ENCODE results near the gene IREB2.
"Not testable (repeated sequence)": the region's sequence is repeated elsewhere in the genome, so short reads cannot be mapped to it uniquely, and the experiment has no call there.

IREB2 gene

DNA sequence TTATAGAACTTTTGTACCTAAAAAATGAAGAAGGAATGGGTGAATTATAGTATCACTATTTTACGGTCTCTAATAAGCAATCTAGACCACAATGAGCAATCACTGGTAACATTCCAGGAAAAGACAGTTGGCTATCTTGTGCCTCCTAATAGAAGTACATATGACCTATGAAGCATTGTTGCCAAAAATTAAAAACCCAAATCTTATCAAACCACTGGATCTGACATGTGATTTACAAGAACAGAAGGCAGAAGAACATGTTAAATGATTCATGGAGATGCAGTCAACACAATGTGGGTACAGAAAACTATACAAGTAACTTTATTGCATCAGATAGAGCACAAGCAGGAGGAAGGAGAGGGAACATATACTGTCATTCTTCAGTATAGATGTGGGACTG, 54.9 kb downstream of the IREB2 start:
- no peak for DNase-seq

DNA sequence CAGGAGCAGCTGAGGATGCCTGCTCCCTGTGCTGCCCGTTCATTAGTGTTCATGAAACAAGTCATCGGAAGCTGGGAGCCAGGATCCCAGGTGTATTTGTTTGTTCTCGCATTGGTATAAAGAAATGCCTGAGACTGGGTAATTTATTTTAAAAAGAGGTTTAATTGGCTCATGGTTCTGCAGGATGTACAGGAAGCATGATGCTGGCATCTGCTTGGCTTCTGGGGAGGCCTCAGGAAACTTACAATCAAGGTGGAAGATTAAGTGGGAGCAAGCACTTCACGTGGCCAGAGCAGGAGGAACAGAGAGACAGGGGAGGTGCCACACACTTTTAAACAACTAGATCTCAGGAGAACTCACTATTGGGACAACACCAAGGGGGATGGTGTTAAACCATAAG, 63.8 kb downstream of the IREB2 start:
- no peak for DNase-seq

DNA sequence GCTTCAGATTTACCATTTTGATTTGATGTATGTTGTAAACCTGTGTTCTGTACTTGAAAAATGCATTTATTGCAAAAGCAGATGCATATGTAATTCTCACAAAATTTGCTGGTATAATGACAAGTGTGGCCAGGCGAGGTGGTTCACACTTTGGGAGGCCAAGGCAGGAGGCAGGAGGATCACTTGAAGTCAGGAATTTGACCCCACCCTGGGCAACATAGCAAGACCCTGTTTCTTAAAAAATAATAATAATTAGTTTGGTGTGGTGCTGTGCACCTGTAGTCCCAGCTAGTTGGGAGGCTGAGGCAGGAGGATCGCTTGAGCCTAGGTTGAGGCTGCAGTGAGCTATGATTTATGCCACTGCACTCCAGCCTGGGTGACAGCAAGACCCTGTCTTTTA, 64.6 kb downstream of the IREB2 start:
- DNase-seq = no peak

- DNase-seq = peak; percentile 58
Measured at GRCh38 chr15:78506971-78507830, 69.2 kb downstream of the IREB2 start, which contains the start of gene HYKK. HYKK (plus strand) TSS chr15:78507577; CDS start chr15:78513089, 5,512 bp downstream.

GRCh38 chr15:78507831-78508160, 69.8 kb downstream of the IREB2 start:
- peak; percentile 7 for DNase-seq

DNA sequence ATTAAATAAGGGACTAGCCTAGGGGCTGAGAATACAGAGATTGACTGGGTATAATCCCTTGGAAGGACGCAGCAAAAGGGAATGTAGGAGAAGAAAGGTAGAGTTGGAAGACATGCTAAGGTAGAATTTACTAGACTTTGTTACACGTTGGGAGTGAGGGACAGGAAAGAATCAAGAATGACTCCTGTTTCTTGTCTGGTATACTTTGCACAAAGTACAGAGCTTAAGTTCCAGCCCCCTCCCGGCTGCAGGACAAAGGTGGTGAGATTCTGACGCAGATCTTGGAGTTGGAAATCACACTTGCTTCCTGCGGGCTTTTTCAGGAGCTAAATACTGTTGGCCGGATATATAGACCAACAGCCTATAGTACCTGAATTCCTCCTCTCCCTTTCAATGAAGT, 70.3 kb downstream of the IREB2 start:
- DNase-seq = no peak

GRCh38 chr15:78509726-78510312, 71.8 kb downstream of the IREB2 start:
- no peak for DNase-seq

GRCh38 chr15:78520035-78520434, 82.0 kb downstream of the IREB2 start:
- DNase-seq = not testable (repeated sequence)

- DNase-seq = no peak
Measured at GRCh38 chr15:78524230-78524629, 86.2 kb downstream of the IREB2 start.

DNA sequence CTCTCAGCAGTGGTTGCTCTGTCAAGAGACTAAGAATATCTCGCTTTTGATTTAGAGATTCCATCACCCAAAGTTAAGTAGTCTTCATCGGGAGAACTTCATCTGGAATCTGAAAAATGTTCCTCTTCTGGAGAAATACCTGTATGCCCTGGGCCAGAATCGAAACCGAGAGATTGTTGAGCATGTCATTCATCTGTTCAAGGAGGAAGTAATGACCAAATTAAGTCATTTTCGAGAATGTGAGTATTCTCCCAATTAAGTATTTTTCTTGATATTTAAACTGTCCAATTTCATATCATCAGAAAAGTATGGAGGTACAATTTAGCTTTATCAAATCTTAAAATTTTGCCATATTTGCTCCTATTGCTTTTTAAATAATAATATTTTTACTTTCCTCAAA, 89.3 kb downstream of the IREB2 start:
- DNase-seq = no peak

GRCh38 chr15:78533331-78533730, 95.3 kb downstream of the IREB2 start:
- DNase-seq = no peak

GRCh38 chr15:78536134-78536533, 98.1 kb downstream of the IREB2 start:
- DNase-seq = no peak

DNA sequence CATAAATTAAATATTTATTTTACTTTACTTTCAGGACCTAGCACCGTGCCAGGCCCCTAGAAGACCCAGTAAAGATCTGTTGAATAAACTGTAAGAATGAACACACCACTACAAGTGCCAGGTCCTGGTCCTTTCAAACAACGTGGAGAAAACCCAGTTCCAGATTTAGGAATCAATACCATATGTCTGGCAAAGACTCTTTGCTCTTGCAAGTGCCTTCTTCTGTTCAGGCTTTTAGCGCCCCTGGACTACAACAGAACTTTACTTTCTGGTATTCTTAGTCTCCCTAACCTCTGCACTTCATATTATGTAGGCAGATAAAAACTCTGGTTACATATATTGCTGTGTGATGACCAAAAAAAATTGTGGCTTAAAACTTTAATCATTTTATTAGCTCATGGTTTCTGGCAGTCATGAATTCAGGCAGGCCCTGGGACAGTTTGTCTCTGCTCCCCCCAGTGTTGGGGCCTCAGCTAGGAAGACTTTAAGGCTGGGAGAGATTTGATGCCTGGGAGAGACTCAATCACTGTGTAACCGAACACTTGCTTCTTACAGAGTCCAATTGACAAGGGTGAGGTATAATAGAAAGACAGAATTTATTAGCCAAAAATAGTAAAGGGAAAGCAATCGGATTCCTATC, 99.4 kb downstream of the IREB2 start:
- DNase-seq = no peak

DNA sequence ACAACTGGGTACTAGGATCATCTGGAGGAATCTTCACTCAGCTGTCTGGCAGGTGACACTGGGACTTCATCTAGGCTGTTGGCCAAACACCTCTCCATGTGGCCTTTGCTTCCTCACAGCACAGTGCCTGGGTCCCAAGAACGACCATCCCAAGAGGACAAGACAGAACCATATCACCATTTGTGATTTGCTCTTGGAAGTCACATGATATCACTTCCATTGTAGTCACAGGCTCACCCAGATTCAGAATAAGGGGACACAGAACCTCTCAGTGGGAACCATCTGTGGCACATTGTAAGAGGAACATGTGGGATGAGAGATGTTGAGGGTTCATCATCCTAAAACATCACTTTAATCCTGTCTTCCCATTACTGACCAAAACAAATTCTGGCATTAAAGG, 100.3 kb downstream of the IREB2 start:
- DNase-seq = no peak

GRCh38 chr15:78539464-78540140, 101.6 kb downstream of the IREB2 start:
- DNase-seq = not testable (repeated sequence)

- DNase-seq = peak; percentile 95
Measured at GRCh38 chr15:78540141-78540870, 102.3 kb downstream of the IREB2 start, which contains the start of gene PSMA4. PSMA4 (plus strand) TSS chr15:78540444; CDS start chr15:78541928, 1,484 bp downstream.

GRCh38 chr15:78540871-78541743, 103.1 kb downstream of the IREB2 start:
- no peak for DNase-seq

GRCh38 chr15:78541744-78542034, 103.7 kb downstream of the IREB2 start:
- DNase-seq = no peak

- DNase-seq = no peak
Measured at GRCh38 chr15:78542647-78543046, 104.6 kb downstream of the IREB2 start.

DNA sequence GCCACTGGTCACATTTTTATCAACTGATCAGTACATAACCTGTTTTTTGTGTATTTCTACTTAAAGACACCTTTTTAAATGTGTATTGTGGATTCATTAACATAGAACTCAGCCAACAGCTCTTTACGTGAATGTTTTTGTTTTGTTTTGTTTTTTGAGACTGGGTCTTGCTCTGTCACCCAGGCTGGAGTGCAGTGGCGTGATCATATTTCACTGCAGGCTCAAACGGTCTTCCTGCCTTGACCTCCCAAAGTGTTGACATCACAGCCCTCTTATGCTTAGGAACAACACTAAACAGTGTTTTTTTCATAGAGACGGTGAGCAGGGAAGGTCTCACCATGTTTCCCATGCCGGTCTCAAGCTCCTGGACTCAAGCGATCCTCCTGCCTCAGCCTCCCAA, 112.2 kb downstream of the IREB2 start:
- DNase-seq = no peak

DNA sequence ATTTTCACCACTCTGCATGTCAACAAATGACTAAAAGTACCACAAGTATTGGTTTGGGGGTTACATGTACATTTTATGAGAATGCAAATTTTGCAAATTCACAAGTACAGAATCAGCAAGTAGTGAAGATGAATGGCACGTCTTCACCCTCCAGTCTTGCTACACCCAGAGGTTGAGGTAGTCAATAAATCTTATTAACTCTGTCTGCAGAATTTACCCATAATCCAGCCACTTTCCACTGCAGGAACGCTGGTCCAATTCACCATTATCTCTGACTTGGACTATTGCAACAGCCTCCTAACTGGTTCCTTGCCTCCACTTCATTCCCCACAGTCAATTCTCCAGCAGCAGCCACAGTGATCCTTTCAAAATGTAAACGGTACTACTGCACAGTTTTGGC, 112.8 kb downstream of the IREB2 start:
- no peak for DNase-seq

All from activated gamma-delta T cell treated with Interleukin-2 at 50 U/mL for 16 hours (primary cell).